ENCODE data around the gene FKBP2.

FKBP2 gene

DNA sequence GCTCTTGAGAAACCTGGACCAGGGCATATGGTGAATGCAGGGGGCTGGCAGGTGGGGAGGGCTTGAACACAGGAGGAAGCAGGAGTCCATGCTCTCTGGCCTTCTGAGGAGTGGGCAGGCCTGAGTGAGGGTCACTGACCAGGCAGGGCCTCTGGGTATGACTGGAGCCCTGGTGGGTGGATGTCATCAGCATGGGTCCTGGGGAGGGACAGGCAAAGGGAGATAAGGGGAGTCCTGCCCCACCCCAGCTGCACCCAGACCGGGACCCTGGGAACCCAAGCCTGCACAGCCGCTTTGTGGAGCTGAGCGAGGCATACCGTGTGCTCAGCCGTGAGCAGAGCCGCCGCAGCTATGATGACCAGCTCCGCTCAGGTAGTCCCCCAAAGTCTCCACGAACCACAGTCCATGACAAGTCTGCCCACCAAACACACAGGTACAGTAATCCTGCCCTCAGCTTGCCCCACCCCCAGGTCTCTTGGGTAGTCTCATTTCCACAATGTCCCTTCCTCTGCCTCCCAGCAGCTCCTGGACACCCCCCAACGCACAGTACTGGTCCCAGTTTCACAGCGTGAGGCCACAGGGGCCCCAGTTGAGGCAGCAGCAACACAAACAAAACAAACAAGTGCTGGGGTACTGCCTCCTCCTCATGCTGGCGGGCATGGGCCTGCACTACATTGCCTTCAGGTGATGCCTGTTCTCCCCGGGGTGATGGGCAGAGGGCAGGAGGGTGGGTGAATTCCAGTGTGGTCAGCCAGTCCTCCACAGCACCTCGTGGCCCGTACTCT lies 8.5 kb upstream of the FKBP2 start:
- Histone ChIP-seq H3K27ac (ENCODE audit: low read depth, low read length) (no peak overlapping the region), H3K9me3 (ENCODE audit: control insufficient read depth in 1 of 2, low read length in 2 of 2) (no peaks in the 10 kb centered on the region), H3K4me1 (ENCODE audit: control insufficient read depth in 1 of 2, insufficient read depth in 2 of 2, low read length in 2 of 2) (peaks cover 46 to 50% of the 10 kb centered on the region in 2 donors), H3K36me3 (ENCODE audit: control insufficient read depth in 1 of 2, insufficient read depth in 2 of 2, low read length in 2 of 2) (no peaks in the 10 kb centered on the region), H3K4me3 (ENCODE audit: low read depth in 1 of 2, low read length in 2 of 2) (no peak overlapping the region), H3K27me3 (ENCODE audit: control insufficient read depth in 1 of 2, insufficient read depth in 2 of 2, low read length in 2 of 2) (no peaks in the 10 kb centered on the region), H3K9ac (ENCODE audit: low read depth in 1 of 2, low read length in 2 of 2) (no peak overlapping the region)

DNA sequence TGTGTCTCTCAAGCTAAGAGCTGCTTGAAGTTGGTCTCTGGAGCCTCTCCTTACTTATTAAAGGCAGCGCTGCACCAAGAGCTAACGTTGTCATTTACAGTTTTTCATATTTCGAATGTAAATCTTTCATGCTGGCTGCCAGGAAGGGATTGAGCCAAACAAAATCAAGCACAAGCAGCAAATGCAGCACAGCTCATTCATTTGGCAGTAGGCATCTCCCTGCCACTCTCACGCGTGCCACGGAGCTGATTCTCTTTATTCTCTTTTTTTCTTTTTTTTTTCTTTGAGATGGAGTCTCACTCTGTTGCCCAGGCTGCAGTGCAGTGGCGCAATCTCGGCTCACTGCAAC lies 8.0 kb upstream of the FKBP2 start:
- peaks cover 0 to 3% of the 10 kb centered on the region in 2 donors for H3K36me3 ChIP-seq (ENCODE audit: control insufficient read depth in 1 of 2, insufficient read depth in 2 of 2, low read length in 2 of 2)
- H3K9ac ChIP-seq (ENCODE audit: low read depth in 1 of 2, low read length in 2 of 2) = no peak overlapping the region
- H3K27me3 ChIP-seq (ENCODE audit: control insufficient read depth in 1 of 2, insufficient read depth in 2 of 2, low read length in 2 of 2) = no peaks in the 10 kb centered on the region
- H3K9me3 ChIP-seq (ENCODE audit: control insufficient read depth in 1 of 2, low read length in 2 of 2) = no peaks in the 10 kb centered on the region
- H3K4me1 ChIP-seq (ENCODE audit: control insufficient read depth in 1 of 2, insufficient read depth in 2 of 2, low read length in 2 of 2) = peaks cover 49 to 54% of the 10 kb centered on the region in 2 donors
- no peak overlapping the region for H3K27ac ChIP-seq (ENCODE audit: low read depth, low read length)
- H3K4me3 ChIP-seq (ENCODE audit: low read depth in 1 of 2, low read length in 2 of 2) = no peak overlapping the region

DNA sequence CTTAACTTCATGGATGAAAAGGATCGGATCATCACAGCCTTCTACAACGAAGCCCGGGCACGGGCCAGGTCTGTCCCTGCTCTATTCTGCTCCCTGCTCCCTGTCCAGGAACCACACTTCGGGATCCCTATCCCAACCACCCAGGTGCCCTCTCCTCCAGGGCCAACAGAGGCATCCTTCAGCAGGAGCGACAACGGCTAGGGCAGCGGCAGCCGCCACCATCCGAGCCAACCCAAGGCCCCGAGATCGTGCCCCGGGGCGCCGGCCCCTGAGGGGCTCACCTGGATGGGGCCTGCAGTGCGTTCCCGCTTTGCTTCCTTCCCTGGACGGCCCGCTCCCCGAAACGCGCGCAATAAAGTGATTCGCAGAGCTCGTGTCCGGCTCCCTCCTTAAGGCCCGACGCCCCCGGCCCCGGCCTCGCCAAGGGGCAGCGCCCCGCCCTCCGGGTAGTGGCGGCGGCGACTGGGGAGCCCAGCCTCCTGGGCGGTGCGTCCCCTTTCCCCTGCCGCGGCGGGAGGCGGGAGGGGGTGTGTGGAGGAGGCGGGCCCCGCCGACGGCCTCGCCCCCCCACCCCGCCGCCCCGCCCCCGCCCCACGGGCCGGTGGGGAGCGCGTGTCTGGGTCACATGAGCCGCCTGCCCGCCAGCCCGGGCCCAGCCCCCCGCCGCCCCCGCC lies 6.8 kb upstream of the FKBP2 start, which contains the start of gene VEGFB:
TSS of gene VEGFB (plus strand) at position 672 of the 674 bp plus-strand sequence. CDS start 250 bp downstream, outside the sequence.
- Histone ChIP-seq H3K9ac (ENCODE audit: low read depth in 1 of 2, low read length in 2 of 2) (peak within 1 kb of the TSS; percentile 66 to 75), H3K9me3 (ENCODE audit: control insufficient read depth in 1 of 2, low read length in 2 of 2) (no peaks in the 10 kb centered on the region), H3K27ac (ENCODE audit: low read depth, low read length) (peak within 1 kb of the TSS; percentile 62), H3K27me3 (ENCODE audit: control insufficient read depth in 1 of 2, insufficient read depth in 2 of 2, low read length in 2 of 2) (no peaks in the 10 kb centered on the region), H3K4me1 (ENCODE audit: control insufficient read depth in 1 of 2, insufficient read depth in 2 of 2, low read length in 2 of 2) (peaks cover 58 to 59% of the 10 kb centered on the region in 2 donors), H3K36me3 (ENCODE audit: control insufficient read depth in 1 of 2, insufficient read depth in 2 of 2, low read length in 2 of 2) (peaks cover 0 to 5% of the 10 kb centered on the region in 2 donors), H3K4me3 (ENCODE audit: low read depth in 1 of 2, low read length in 2 of 2) (peak within 1 kb of the TSS; percentile 61 to 82)

DNA sequence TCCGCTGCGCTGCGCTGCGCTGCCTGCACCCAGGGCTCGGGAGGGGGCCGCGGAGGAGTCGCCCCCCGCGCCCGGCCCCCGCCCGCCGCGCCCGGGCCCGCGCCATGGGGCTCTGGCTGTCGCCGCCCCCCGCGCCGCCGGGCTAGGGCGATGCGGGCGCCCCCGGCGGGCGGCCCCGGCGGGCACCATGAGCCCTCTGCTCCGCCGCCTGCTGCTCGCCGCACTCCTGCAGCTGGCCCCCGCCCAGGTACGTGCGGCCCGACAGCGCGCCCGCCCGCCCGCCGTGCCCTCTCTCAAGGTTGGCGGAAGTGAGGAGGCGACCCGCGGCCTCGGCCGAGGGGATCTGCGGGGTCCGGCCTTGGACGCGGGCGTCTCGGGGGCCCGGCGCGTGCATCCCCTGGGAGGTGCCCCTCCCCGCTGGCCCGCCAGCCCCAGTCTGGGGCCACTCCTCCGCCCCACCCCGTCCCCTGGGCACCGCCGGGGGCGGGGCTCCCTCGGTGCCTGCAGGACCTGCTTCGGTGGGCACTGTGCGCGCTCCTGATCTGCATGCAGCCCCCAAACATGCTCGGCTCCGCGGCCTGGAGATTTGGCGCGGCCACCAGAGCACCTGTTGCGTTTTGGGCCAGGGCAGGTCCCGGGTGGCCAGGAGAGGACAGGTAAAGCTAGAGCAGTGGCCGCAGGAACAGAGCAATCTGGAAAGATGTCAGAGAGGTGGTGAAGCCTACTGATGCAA lies 6.1 kb upstream of the FKBP2 start:
- Histone ChIP-seq H3K36me3 (ENCODE audit: control insufficient read depth in 1 of 2, insufficient read depth in 2 of 2, low read length in 2 of 2) (peaks cover 0 to 5% of the 10 kb centered on the region in 2 donors), H3K27ac (ENCODE audit: low read depth, low read length) (peak overlapping the region; percentile 62), H3K4me1 (ENCODE audit: control insufficient read depth in 1 of 2, insufficient read depth in 2 of 2, low read length in 2 of 2) (peaks cover 57% of the 10 kb centered on the region in 2 donors), H3K27me3 (ENCODE audit: control insufficient read depth in 1 of 2, insufficient read depth in 2 of 2, low read length in 2 of 2) (no peaks in the 10 kb centered on the region), H3K4me3 (ENCODE audit: low read depth in 1 of 2, low read length in 2 of 2) (peak overlapping the region; percentile 59 to 82), H3K9me3 (ENCODE audit: control insufficient read depth in 1 of 2, low read length in 2 of 2) (no peaks in the 10 kb centered on the region), H3K9ac (ENCODE audit: low read depth in 1 of 2, low read length in 2 of 2) (peak overlapping the region; percentile 25 to 31)

DNA sequence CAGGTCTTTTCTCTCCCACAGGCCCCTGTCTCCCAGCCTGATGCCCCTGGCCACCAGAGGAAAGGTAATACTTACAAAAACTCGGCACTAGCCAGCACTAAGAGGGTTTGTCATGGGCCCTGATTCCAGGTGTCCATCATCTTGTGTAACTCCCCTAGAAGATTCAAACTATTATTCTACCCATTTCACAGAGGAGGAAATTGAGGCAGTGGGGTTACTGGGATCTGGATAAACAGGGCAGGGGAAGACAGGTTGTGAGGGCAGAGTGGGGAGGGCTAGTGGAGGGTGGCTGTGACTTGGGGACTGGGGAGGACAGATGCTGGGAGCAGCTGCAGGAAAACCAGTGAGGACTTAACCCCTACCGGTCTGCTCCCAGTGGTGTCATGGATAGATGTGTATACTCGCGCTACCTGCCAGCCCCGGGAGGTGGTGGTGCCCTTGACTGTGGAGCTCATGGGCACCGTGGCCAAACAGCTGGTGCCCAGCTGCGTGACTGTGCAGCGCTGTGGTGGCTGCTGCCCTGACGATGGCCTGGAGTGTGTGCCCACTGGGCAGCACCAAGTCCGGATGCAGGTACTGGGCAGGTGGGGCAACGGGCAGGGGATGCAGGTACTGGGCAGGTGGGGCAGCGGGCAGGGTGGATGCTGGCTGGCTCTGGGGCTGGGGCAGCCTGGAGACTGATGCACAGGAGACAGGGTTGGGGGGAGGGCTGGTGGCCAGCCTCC lies 5.3 kb upstream of the FKBP2 start:
- no peak overlapping the region for H3K27ac ChIP-seq (ENCODE audit: low read depth, low read length)
- H3K4me1 ChIP-seq (ENCODE audit: control insufficient read depth in 1 of 2, insufficient read depth in 2 of 2, low read length in 2 of 2) = peaks cover 61 to 62% of the 10 kb centered on the region in 2 donors
- peak overlapping the region; percentile 25 to 31 for H3K9ac ChIP-seq (ENCODE audit: low read depth in 1 of 2, low read length in 2 of 2)
- no peaks in the 10 kb centered on the region for H3K27me3 ChIP-seq (ENCODE audit: control insufficient read depth in 1 of 2, insufficient read depth in 2 of 2, low read length in 2 of 2)
- H3K36me3 ChIP-seq (ENCODE audit: control insufficient read depth in 1 of 2, insufficient read depth in 2 of 2, low read length in 2 of 2) = peaks cover 0 to 5% of the 10 kb centered on the region in 2 donors
- peak overlapping the region; percentile 59 to 82 for H3K4me3 ChIP-seq (ENCODE audit: low read depth in 1 of 2, low read length in 2 of 2)
- no peaks in the 10 kb centered on the region for H3K9me3 ChIP-seq (ENCODE audit: control insufficient read depth in 1 of 2, low read length in 2 of 2)

DNA sequence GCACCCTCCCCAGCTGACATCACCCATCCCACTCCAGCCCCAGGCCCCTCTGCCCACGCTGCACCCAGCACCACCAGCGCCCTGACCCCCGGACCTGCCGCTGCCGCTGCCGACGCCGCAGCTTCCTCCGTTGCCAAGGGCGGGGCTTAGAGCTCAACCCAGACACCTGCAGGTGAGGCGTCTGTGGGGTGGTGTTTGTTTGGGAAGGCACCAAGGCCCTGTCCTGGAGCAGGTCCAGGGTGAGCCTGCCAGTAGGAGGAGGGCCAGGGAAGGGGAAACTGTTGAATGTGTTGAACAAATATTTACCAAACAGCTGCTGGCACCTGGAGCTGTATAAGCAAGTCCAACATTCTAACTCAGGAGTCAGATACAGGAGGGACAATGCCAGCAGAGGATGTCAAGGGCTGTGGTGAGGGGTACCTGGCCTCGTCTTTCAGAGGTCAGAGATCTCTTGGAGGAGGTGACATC lies 3.4 kb upstream of the FKBP2 start:
- Histone ChIP-seq H3K4me1 (ENCODE audit: control insufficient read depth in 1 of 2, insufficient read depth in 2 of 2, low read length in 2 of 2) (peaks cover 53 to 55% of the 10 kb centered on the region in 2 donors), H3K9ac (ENCODE audit: low read depth in 1 of 2, low read length in 2 of 2) (peak overlapping the region in 1 of 2 donors; percentile 34), H3K4me3 (ENCODE audit: low read depth in 1 of 2, low read length in 2 of 2) (peak overlapping the region in 1 of 2 donors; percentile 7)

DNA sequence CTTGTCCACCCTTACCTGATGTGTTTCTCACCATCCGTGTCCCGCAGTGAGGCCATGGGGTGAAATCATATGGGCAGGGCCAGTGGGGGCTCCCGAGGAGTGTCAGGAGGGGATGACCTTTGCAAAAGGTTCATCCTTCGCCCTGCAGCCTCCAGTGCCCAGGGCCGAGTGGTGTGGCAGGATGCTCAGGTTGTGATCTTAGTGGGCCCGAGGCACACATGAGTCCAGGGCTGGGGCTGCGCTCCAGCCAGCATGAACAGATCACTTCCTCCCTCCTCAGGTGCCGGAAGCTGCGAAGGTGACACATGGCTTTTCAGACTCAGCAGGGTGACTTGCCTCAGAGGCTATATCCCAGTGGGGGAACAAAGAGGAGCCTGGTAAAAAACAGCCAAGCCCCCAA lies 2.8 kb upstream of the FKBP2 start:
- peak overlapping the region; percentile 53 for H3K27ac ChIP-seq (ENCODE audit: low read depth, low read length)
- H3K9me3 ChIP-seq (ENCODE audit: control insufficient read depth in 1 of 2, low read length in 2 of 2) = no peaks in the 10 kb centered on the region
- peak overlapping the region in 1 of 2 donors; percentile 34 for H3K9ac ChIP-seq (ENCODE audit: low read depth in 1 of 2, low read length in 2 of 2)
- peaks cover 0 to 5% of the 10 kb centered on the region in 2 donors for H3K36me3 ChIP-seq (ENCODE audit: control insufficient read depth in 1 of 2, insufficient read depth in 2 of 2, low read length in 2 of 2)
- H3K4me3 ChIP-seq (ENCODE audit: low read depth in 1 of 2, low read length in 2 of 2) = peak overlapping the region in 1 of 2 donors; percentile 7
- no peaks in the 10 kb centered on the region for H3K27me3 ChIP-seq (ENCODE audit: control insufficient read depth in 1 of 2, insufficient read depth in 2 of 2, low read length in 2 of 2)
- H3K4me1 ChIP-seq (ENCODE audit: control insufficient read depth in 1 of 2, insufficient read depth in 2 of 2, low read length in 2 of 2) = peaks cover 59 to 61% of the 10 kb centered on the region in 2 donors

More for the DNA sequence above, 3.4 kb upstream of the FKBP2 start:
- Histone ChIP-seq H3K27me3 (ENCODE audit: control insufficient read depth in 1 of 2, insufficient read depth in 2 of 2, low read length in 2 of 2) (no peaks in the 10 kb centered on the region), H3K9me3 (ENCODE audit: control insufficient read depth in 1 of 2, low read length in 2 of 2) (no peaks in the 10 kb centered on the region), H3K27ac (ENCODE audit: low read depth, low read length) (peak overlapping the region; percentile 34), H3K36me3 (ENCODE audit: control insufficient read depth in 1 of 2, insufficient read depth in 2 of 2, low read length in 2 of 2) (peaks cover 0 to 5% of the 10 kb centered on the region in 2 donors)

DNA sequence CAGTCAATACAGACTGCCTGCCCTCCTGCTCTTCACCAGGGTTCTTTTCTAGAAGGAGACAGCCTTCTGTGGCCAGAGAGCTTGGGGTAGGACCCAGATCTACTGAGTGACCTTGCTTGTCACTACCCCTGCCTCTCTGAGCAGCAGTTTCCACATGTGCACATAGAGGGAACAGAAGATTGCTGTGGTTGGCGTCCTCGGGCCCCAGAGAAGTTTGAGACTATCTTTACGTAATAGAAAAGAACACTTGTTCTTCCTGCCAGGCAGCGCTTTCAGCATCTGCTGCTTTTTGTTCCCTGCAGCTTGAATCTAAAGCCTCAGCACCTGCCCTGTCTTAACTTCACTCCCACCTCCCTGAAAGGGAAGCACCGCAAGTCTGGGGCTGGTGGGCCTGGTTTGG lies 1.9 kb upstream of the FKBP2 start:
- Histone ChIP-seq H3K36me3 (ENCODE audit: control insufficient read depth in 1 of 2, insufficient read depth in 2 of 2, low read length in 2 of 2) (peaks cover 0 to 14% of the 10 kb centered on the region in 2 donors), H3K27ac (ENCODE audit: low read depth, low read length) (peak overlapping the region; percentile 53), H3K4me1 (ENCODE audit: control insufficient read depth in 1 of 2, insufficient read depth in 2 of 2, low read length in 2 of 2) (peaks cover 61% of the 10 kb centered on the region in 2 donors), H3K27me3 (ENCODE audit: control insufficient read depth in 1 of 2, insufficient read depth in 2 of 2, low read length in 2 of 2) (no peaks in the 10 kb centered on the region), H3K9ac (ENCODE audit: low read depth in 1 of 2, low read length in 2 of 2) (peak overlapping the region in 1 of 2 donors; percentile 22), H3K9me3 (ENCODE audit: control insufficient read depth in 1 of 2, low read length in 2 of 2) (no peaks in the 10 kb centered on the region), H3K4me3 (ENCODE audit: low read depth in 1 of 2, low read length in 2 of 2) (no peak overlapping the region)

DNA sequence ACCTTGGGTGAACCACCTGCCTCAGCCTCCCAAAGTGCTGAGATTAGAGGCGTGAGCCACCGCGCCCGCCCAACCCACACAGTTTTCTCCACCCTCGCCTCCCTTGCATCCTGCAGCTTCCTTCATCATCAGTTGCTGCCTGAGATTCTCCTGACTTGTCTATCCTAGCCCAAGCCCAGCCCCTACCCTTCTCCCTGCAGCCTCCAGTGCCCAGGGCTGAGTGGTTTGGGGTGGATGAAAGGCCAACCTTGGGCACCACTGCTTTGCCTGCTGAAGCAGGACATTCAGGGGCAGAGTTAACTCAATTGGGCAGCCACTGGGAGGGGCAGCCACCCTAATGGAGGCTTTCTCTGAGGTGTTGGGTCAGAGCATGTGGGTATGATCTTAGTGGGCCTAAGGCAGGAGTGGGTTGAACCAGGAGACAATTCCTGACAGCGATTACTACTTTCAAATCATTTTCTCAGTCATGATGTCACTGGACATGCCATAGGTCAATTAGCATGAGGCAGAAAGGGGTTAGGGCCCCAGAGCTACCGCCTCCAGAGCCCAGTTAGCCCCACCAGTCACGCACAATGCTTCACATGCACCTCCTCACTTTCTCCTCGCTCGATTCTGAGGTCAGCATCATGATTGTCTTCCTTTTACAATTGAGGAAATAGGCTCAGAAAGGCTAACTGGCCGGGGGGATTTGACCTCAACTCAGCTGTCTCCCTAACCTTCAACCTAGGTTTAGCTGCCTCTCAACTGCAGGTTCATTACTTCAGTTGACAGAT lies 1.0 kb upstream of the FKBP2 start:
- H3K27ac ChIP-seq (ENCODE audit: low read depth, low read length) = peak overlapping the region; percentile 99
- no peaks in the 10 kb centered on the region for H3K27me3 ChIP-seq (ENCODE audit: control insufficient read depth in 1 of 2, insufficient read depth in 2 of 2, low read length in 2 of 2)
- peaks cover 63 to 64% of the 10 kb centered on the region in 2 donors for H3K4me1 ChIP-seq (ENCODE audit: control insufficient read depth in 1 of 2, insufficient read depth in 2 of 2, low read length in 2 of 2)
- no peaks in the 10 kb centered on the region for H3K9me3 ChIP-seq (ENCODE audit: control insufficient read depth in 1 of 2, low read length in 2 of 2)
- peak overlapping the region; percentile 75 to 79 for H3K4me3 ChIP-seq (ENCODE audit: low read depth in 1 of 2, low read length in 2 of 2)
- peak overlapping the region; percentile 93 to 97 for H3K9ac ChIP-seq (ENCODE audit: low read depth in 1 of 2, low read length in 2 of 2)
- peaks cover 0 to 17% of the 10 kb centered on the region in 2 donors for H3K36me3 ChIP-seq (ENCODE audit: control insufficient read depth in 1 of 2, insufficient read depth in 2 of 2, low read length in 2 of 2)

Data from duodenal mucosa (tissue), 2 donors.